MCF 10A (cell line): Measurements from ENCODE around the gene OBP2A. TPM values are rescaled to one million over a fixed set of nuclear protein-coding genes. Genes with fewer than 3 reads are reported as not detected.

Source experiments
- BruUV-seq: library from RNA; stranded (reverse); fragments of 400-500 nt; replicated peaks from 2 replicates; lab custom pipeline; 2021; lab: Mats Ljungman, UMichigan
- CTCF ChIA-PET: fragments of 300-600 bp; sonication (Branson Sonifier 250); formaldehyde crosslinking; extraction: SDS; loops from one replicate; lab custom pipeline; 2021; ENCODE audit warnings: antibody characterized with exemption, inconsistent platforms; lab: Yijun Ruan, JAX
- POLR2A ChIA-PET: fragments of 300-600, 350-650 bp; sonication (Branson Sonifier 250); formaldehyde crosslinking; extraction: SDS; loops from one replicate; lab custom pipeline; 2020; ENCODE audit warnings: antibody characterized with exemption, inconsistent platforms; lab: Yijun Ruan, JAX
- DNase-seq: peaks from one replicate; pipeline ENCODE4 v3.0.0-alpha.2; 2018; ENCODE audit not compliant: unreplicated experiment
- H3K27ac Mint-ChIP-seq: one replicate; pipeline ENCODE4 v1.8.0; 2022; ENCODE audit warnings: mild to moderate bottlenecking, low read depth, mixed read lengths; ENCODE audit not compliant: unreplicated experiment
- H3K27me3 Mint-ChIP-seq: one replicate; pipeline ENCODE4 v1.8.0; 2022; ENCODE audit warnings: mixed read lengths; ENCODE audit not compliant: insufficient read depth, unreplicated experiment
- H3K36me3 Mint-ChIP-seq: one replicate; pipeline ENCODE4 v1.8.0; 2022; ENCODE audit warnings: mild to moderate bottlenecking, moderate library complexity, mixed read lengths; ENCODE audit not compliant: insufficient read depth, unreplicated experiment
- H3K4me1 Mint-ChIP-seq: one replicate; pipeline ENCODE4 v1.8.0; 2022; ENCODE audit warnings: mixed read lengths; ENCODE audit not compliant: insufficient read depth, unreplicated experiment
- H3K4me3 Mint-ChIP-seq: one replicate; pipeline ENCODE4 v1.8.0; 2022; ENCODE audit warnings: mild to moderate bottlenecking, moderate library complexity, mixed read lengths; ENCODE audit not compliant: unreplicated experiment
- H3K9me3 Mint-ChIP-seq: one replicate; pipeline ENCODE4 v1.8.0; 2022; ENCODE audit warnings: mixed read lengths; ENCODE audit not compliant: unreplicated experiment
- intact Hi-C: fragments of 100-400 bp; cut with micrococcal nuclease; formaldehyde crosslinking; loops from 2 replicates; pipeline ENCODE4 v1.14.1; 2022
- total RNA-seq: library from RNA; stranded (reverse); gene quantifications from 2 replicates; pipeline ENCODE4 v1.2.3, GENCODE V29; 2022
- TF ChIP-seq, protein P1 (sequence below): fragments of 200-600 bp; IDR thresholded peaks from one replicate; pipeline ENCODE4 v1.8.0; 2022; ENCODE audit warnings: antibody characterized with exemption, mild to moderate bottlenecking; ENCODE audit not compliant: unreplicated experiment

OBP2A gene
- total RNA-seq, 1 experiment from 2014 or later, result not detected

GRCh38 chr9:135502873-135503321 is 43.0 kb upstream of the OBP2A start:
- BruUV-seq, result no TSS peak
- Mint-ChIP-seq H3K27me3 (no peaks in the 10 kb centered on the region), H3K4me1 (no peaks in the 10 kb centered on the region), H3K36me3 (peaks cover 30% of the 10 kb centered on the region), H3K4me3 (no peak overlapping the region), H3K9me3 (no peaks in the 10 kb centered on the region), H3K27ac (no peak overlapping the region)
- ChIA-PET CTCF (no interaction called here), POLR2A (interaction anchor here (0.8 kb wide), 1 partner anchor 26 kb away, joined by 3 read pairs; no protein-coding TSS in a partner anchor)
- DNase-seq, result no peak
- TF ChIP-seq, protein P1, sequence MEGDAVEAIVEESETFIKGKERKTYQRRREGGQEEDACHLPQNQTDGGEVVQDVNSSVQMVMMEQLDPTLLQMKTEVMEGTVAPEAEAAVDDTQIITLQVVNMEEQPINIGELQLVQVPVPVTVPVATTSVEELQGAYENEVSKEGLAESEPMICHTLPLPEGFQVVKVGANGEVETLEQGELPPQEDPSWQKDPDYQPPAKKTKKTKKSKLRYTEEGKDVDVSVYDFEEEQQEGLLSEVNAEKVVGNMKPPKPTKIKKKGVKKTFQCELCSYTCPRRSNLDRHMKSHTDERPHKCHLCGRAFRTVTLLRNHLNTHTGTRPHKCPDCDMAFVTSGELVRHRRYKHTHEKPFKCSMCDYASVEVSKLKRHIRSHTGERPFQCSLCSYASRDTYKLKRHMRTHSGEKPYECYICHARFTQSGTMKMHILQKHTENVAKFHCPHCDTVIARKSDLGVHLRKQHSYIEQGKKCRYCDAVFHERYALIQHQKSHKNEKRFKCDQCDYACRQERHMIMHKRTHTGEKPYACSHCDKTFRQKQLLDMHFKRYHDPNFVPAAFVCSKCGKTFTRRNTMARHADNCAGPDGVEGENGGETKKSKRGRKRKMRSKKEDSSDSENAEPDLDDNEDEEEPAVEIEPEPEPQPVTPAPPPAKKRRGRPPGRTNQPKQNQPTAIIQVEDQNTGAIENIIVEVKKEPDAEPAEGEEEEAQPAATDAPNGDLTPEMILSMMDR, result no peak
- intact Hi-C loops, result no loop called here

- ChIA-PET CTCF (interaction anchor here (0.7 to 1.7 kb wide), 5 partner anchors 15 to 126 kb away, joined by 3 to 6 read pairs (median 3); no protein-coding TSS in a partner anchor), POLR2A (interaction anchor here (1.1 kb wide), 1 partner anchor 9 kb away, joined by 4 read pairs; no protein-coding TSS in a partner anchor)
- TF ChIP-seq, protein P1, result no peak
- no peak for DNase-seq
- Mint-ChIP-seq H3K9me3 (no peaks in the 10 kb centered on the region), H3K27ac (no peak overlapping the region), H3K4me3 (no peak overlapping the region), H3K36me3 (peaks cover 30% of the 10 kb centered on the region), H3K4me1 (no peaks in the 10 kb centered on the region), H3K27me3 (no peaks in the 10 kb centered on the region)
- intact Hi-C loops, result no loop called here
- BruUV-seq, result no TSS peak
These were observed 42.3 kb upstream of the OBP2A start for GRCh38 chr9:135503371-135504261.

GRCh38 chr9:135504262-135505243 is 41.4 kb upstream of the OBP2A start:
- Mint-ChIP-seq H3K27me3 (no peaks in the 10 kb centered on the region), H3K27ac (no peak overlapping the region), H3K9me3 (peaks cover 8% of the 10 kb centered on the region), H3K4me3 (no peak overlapping the region), H3K4me1 (no peaks in the 10 kb centered on the region), H3K36me3 (peaks cover 30% of the 10 kb centered on the region)
- TF ChIP-seq, protein P1, result peak; percentile 75
- ChIA-PET POLR2A (interaction anchor here (1.0 to 1.1 kb wide), 2 partner anchors 10 to 24 kb away, joined by 3 to 4 read pairs; no protein-coding TSS in a partner anchor), CTCF (interaction anchor here (0.6 to 1.7 kb wide), 8 partner anchors 16 to 1727 kb away, joined by 3 to 6 read pairs (median 3); no protein-coding TSS in a partner anchor)
- intact Hi-C loops, result no loop called here
- BruUV-seq, result TSS peak; percentile 34
- peak; percentile 59 for DNase-seq
